Measurements from ENCODE around the gene CD207.
"Not testable (repeated sequence)": the region's sequence is repeated elsewhere in the genome, so short reads cannot be mapped to it uniquely, and the experiment has no call there.

CD207 gene

DNA sequence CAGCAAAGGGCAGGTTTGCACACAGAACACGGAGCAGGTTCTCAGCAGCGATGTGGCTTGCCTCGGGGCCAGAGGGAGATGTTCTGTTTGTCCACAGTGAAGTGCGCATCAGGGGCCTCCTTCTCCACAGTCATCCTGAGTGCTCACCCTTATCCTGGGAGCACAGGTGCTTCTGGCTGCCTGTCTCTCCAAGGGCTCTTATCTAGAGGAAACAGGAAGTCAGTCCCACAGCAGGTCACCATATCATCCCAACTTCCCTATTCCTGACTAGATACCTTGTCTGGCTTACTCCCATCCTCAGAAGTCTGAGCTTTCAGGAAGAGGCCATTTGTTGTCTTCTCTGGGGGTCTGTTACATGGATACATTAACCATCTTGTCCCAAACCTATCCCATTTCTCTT is at the start of gene CD207:
CD207 (minus strand) TSS at position 174 of the 400 bp plus-strand sequence; CDS start at position 134, 40 bp downstream.
- DNase-seq = no peak

DNA sequence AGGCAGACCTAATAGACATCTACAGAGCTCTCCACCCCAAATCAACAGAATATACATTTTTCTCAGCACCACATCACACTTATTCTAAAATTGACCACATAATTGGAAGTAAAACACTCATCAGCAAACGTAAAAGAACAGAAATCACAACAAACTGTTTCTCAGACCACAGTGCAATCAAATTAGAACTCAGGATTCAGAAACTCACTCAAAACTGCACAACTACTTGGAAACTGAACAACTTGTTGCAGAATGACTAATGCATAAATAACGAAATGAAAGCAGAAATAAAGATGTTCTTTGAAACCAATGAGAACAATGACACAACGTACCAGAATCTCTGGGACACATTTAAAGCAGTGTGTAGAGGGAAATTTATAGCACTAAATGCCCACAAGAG is 42.9 kb upstream of the CD207 start:
- not testable (repeated sequence) for DNase-seq

- not testable (repeated sequence) for DNase-seq
Measured at GRCh38 chr2:70876138-70876537, 40.5 kb upstream of the CD207 start.

- no peak for DNase-seq
Measured at GRCh38 chr2:70873541-70873940, 37.9 kb upstream of the CD207 start.

DNA sequence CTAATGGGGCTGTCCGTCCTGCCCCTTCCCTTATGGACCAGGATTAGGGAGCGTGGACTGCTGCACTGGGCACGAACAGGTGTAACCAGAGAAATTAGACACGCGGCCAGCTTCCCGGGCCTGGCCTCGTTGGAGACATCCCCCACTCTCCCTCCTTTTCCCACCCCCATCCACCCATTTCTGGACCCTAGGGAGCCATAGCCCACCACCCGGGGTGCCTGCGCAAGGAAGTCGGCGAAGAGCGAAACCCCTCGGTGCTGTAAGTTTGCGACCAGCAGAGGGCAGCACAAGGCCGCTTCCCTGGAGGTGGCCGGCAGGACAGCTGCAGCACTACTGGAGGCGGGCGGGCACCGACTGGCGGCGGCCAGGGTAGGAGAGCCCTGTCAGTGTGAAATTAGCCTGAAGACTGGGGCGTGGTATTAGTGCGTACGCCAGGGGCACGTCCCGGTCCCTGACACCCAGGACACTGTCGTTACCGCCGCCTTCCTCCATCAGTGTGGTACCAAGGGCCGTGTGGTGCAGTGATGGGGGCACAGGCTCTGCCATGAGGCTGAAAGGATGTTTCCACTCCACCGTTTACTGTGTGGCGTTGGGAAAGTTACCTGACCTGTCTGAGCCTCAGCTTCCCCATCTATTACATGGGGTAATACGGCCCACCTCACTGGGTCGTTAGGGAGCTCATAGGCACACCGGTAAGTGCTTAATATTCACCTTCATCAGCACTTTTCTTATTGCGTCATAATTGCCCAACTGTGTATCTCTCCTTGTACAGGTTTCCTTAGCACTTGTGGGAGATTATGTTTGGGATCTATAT is 36.0 kb upstream of the CD207 start:
- DNase-seq = peak; percentile 65

DNA sequence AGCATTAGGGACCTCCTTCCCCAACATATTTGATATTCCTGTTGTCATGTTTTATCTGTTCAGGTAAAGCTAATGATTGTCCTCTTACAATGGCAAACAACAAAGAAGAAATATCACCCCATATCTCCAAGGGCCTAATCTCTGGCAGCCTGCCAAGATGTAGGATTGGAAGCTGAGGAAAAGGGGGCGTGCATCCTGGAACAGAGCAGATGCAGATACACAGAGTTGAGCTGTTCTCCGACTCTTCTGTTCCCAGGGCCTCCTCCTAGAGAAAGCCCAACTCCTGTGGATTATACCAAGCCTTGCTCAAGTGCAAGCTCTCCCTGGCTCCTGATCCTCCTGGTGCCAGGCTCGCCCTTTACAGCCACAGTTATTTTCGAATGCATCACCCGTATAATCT is 35.2 kb upstream of the CD207 start:
- no peak for DNase-seq

GRCh38 chr2:70868970-70869369 is 33.4 kb upstream of the CD207 start:
- DNase-seq = no peak

DNA sequence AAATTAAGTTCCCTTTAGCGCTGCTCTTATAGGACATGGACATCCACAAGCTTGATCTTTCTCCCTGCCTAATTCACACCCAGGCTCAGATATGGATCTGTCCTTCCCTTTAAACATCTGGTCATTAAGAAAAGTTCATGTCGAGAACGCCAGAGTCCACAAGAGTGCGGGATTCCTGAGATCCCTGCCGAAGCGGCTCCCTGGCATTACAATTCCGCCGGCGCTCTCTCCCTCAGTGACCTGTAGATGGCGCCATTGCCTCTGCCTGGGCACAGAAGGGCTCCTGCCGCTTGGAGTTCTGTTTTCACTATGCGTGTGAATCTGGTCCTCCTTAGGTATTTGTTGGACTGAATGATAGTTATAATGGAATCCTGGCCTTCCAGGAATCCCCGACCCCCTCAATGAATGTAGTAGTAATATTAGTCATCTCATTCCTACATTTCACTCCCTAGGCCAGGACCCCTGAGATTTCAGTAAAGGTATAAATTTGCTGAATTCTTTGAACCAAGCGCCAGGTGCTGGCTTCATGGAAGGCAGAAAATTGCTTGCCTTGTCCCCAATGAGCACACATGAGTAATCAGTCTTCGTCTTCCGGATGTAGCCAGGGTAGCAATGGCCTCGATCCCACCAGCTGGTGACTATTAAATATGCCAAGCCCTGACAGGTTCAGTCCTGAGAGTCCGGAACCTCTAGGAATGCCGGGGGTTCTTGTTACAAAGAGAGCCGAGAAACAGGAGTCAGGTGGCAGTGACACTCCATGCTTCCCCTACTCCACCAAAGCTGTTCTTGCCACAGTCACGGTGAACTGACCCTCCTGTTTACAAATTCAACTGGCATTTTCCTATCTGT is 26.4 kb upstream of the CD207 start:
- DNase-seq = peak; percentile 37

- no peak for DNase-seq
Measured at GRCh38 chr2:70855667-70856066, 20.1 kb upstream of the CD207 start.

- no peak for DNase-seq
Measured at GRCh38 chr2:70854411-70854810, 18.8 kb upstream of the CD207 start.

DNA sequence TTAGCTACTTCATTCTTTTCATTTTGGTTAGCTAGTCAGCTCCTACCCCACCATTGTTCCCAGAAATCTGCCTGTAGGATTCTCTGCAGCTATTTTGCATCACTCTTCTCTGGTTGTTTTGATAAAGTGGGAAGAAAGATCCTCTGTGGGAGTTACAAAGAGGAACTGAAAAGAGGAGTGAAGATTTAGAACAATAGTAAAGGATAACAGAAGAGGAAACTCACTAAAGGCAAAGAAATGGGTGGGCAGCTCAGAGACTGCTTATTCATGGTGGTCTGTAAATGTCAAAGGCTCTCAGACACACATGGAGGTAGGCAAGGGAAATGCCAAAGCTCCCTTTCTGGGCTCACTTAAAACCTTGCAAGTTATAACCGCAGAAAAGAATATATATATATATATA is 17.2 kb upstream of the CD207 start:
- DNase-seq = no peak

- DNase-seq = no peak
Measured at GRCh38 chr2:70851704-70852103, 16.1 kb upstream of the CD207 start.

DNA sequence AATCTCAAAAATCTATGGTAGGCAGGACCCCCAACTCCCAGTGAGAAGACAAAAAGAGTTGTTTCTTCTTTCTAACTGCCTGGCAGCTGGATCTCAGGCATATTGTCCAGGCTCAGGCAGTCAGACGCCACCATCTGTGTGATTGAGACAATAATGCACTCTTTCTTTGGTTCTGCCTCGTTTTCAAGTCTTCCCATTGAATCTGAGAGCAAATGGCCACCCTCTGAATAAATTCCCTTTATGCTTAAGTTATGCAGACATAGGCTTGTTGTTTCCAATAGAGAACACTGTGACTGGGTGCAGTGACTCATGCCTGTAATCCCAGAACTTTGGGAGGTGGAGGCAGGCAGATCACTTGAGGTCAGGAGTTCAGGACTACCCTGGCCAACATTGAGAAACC is 15.3 kb upstream of the CD207 start:
- no peak for DNase-seq

- no peak for DNase-seq
Measured at GRCh38 chr2:70842401-70842800, 6.8 kb upstream of the CD207 start.

DNA sequence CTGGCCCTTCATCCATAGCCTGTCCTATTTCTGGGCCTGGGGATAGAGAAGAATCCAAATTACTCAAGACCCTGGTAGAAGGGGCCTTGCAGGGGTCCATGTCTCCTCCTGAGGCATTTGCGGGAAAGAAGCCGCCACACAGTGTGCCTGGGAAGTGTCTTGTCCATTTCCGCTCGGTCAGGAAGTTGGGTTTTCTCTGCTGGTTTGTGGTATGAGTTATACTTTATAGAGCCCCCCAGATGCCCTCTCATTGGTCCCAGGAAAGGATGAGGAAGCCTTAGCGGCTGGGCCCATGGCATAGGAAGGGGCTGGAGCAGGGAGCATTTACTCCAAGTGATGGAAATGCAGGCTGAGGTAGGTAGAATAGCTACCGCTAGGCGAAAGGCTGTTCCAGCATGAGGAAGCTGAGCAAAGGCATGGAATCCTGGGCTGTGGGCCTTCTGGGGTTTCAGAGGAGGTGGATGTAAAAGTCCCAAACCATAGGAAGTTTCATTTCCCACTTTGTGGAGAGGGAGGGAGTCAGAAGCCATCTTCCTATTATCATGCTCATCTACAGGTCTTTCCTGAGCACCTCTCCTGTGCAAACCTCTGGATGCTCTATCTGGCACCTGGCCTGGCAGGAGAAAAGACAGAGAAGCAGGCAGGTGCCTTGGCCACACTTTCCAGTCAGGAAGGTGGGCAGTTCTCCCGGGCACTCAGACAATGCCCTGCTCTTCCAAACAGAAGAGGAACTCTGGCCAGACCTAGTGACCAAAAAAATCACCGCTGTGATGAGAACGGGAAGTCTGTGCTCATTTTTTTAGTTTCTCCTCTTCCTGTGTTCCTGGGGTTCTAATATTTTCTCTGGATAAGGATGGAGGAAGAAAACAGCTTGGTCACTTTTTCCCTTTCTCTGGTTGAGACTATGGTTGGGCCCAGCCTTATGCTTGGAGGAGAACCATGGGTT is 2.6 kb upstream of the CD207 start:
- no peak for DNase-seq

- no peak for DNase-seq
Measured at GRCh38 chr2:70834881-70835280, 735 bp downstream of the CD207 start.

- no peak for DNase-seq
Measured at GRCh38 chr2:70834106-70834505, 1.5 kb downstream of the CD207 start.

DNA sequence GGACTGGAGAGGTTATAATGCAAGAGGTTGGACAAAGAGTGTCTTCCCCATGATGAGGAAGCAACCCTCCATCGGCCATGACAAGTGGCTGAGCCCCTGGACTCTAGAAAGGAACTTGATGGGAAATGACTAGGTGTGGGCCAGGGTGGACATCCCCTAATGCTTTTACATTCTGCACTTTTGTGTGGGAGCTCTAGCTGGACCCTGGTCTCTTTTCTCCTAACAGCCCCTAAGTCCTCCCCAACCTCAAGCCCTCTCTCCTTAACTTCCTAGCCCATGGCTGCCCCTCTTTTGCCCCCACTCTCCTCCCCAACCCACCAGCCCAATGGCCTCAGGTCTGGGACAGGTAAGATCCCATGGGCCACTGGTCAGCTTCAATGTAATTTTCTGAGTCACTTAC is 2.4 kb downstream of the CD207 start:
- no peak for DNase-seq

DNA sequence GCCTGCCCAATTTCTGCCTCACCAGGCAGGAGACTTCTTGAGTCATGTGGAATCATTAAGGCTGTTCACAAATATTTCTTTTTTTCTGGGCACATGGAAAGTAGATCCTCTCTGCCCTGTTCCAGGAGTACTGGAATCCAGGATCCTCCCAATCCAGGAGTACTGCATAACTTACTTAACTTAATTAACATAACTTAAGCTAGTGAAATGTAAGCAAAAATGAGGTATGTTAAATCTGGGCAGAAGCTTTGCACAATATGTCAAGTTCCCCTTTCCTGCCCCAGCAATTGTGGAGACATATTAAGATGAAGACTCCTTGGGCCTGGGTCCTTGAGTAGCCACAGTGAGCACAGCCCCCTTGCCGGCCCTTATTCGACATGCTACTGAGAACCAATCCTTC is 3.2 kb downstream of the CD207 start:
- DNase-seq = no peak

GRCh38 chr2:70831861-70832260 is 3.8 kb downstream of the CD207 start:
- DNase-seq = no peak

- no peak for DNase-seq
Measured at GRCh38 chr2:70830366-70830765, 5.2 kb downstream of the CD207 start.

GRCh38 chr2:70829916-70830315 is 5.7 kb downstream of the CD207 start:
- DNase-seq = no peak

All from stimulated activated naive CD4-positive, alpha-beta T cell treated with Interleukin-2 at 50 U/mL for 16 hours (primary cell).